Lung (tissue), 12 donors: ENCODE measurements around the gene PHF21A. TPM values are rescaled to one million over a fixed set of nuclear protein-coding genes. Genes with fewer than 3 reads are reported as not detected.

ENCODE experiments used
- ATAC-seq: fragments of 200-7000 bp; cut with Tn5 transposase; one replicate; pipeline ENCODE4 v1.9.1; 2020; ENCODE audit warnings: moderate number of reproducible peaks; ENCODE audit not compliant: insufficient read depth, low FRiP score
- DNase-seq, 3 donors: peaks; one replicate each; pipeline ENCODE4 v3.0.0-alpha.2; 2013 to 2017
- H3K27ac ChIP-seq, 2 donors: one replicate each; pipeline ENCODE4 v1.5.1; 2013; ENCODE audit warnings: mild to moderate bottlenecking in 2 of 2, moderate library complexity in 2 of 2, control low read depth in 1 of 2, inconsistent platforms in 1 of 2, low read depth in 1 of 2, low read length in 1 of 2
- H3K27me3 ChIP-seq, 3 donors: one replicate each; pipeline ENCODE4 v1.5.1; 2013; ENCODE audit warnings: low read length in 2 of 3; ENCODE audit not compliant: control insufficient read depth in 3 of 3, insufficient read depth in 3 of 3
- H3K36me3 ChIP-seq, 4 donors: one replicate each; pipeline ENCODE4 v1.5.1; 2013; ENCODE audit warnings: low read length in 4 of 4, mild to moderate bottlenecking in 1 of 4, moderate library complexity in 1 of 4; ENCODE audit not compliant: control insufficient read depth in 4 of 4, insufficient read depth in 4 of 4
- H3K4me1 ChIP-seq, 5 donors: one replicate each; pipeline ENCODE4 v1.5.1; 2013; ENCODE audit warnings: low read length in 5 of 5, mild to moderate bottlenecking in 2 of 5, moderate library complexity in 1 of 5; ENCODE audit not compliant: control insufficient read depth in 5 of 5, insufficient read depth in 5 of 5
- H3K4me3 ChIP-seq: one replicate; pipeline ENCODE4 v1.5.1; 2013; ENCODE audit warnings: mild to moderate bottlenecking, control low read depth, moderate library complexity
- H3K9ac ChIP-seq, 2 donors: one replicate each; pipeline ENCODE4 v1.5.1; 2013; ENCODE audit warnings: low read length in 2 of 2, control low read depth in 1 of 2; ENCODE audit not compliant: insufficient read depth in 1 of 2
- H3K9me3 ChIP-seq, 4 donors: one replicate each; pipeline ENCODE4 v1.5.1; 2013; ENCODE audit warnings: low read length in 3 of 4, mild to moderate bottlenecking in 1 of 4, moderate library complexity in 1 of 4; ENCODE audit not compliant: control insufficient read depth in 4 of 4, insufficient read depth in 3 of 4
- WGBS, 2 donors: extraction: QIAGEN DNeasy Blood & Tissue Kit; methylation state at CpG; one replicate each; pipeline ENCODE4 v1.1.7; 2013; 5-methylcytosine and 5-hydroxymethylcytosine counted together
- polyA plus RNA-seq, 2 donors: library from polyadenylated mRNA; stranded (reverse); fragments of 200-250 nt; gene quantifications; one replicate each; pipeline ENCODE4 v1.2.1, GENCODE V29; 2013
- total RNA-seq, 2 donors: library from RNA; depleted of rRNA in 1 of 2; stranded (reverse); fragments of >200 nt in 1 of 2; gene quantifications; one replicate each; pipeline ENCODE4 v1.2.1, GENCODE V29; 2014 to 2021
- TF ChIP-seq, protein P1 (sequence below): IDR thresholded peaks from 2 replicates; pipeline ENCODE4 v1.5.1; 2012; ENCODE audit warnings: mild to moderate bottlenecking; ENCODE audit errors: control extremely low read depth, extremely low read depth
- donor health status: control.
- donor health status: control.
- donor health status: Bipolar disorder and iron deficiency.
- donor health status: healthy.
- donor health status: DM: yes; HTN: yes; CAD: no.

The PHF21A gene
- total and polyA plus RNA-seq, 4 donors, result 16.2 to 57.0 (median 29.9) TPM

DNA sequence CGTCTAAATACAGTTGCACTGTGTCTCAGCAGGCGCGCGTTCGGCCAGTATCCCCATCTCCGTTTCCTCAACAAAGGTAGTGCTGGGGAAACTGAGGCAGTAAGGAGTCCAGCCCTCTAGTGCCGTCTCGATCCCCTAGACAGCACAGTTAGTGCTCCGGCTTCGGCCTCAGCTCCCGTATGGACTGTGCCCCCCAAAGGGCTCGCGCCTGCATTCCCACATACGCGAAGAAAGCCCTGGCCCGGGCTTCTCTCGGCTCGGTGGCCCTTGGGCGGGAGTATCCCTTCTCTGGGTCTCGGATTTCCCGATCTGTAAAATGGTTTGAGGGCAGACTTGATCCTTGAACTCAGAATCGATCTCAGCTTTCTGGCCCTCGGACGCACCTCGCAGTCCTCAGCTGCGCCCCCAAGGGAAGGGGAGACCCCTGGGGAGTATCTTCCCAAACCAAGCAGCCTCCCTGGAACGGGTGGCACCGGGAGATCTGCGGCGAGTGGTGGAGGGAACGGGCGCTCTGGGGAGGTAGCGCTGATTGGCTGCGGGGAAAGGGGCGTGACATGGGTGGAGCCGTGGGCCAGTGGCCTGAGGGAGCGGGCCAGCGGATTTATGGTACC lies 202.8 kb downstream of the PHF21A start:
- peak overlapping the region in 1 of 2 donors; percentile 85 for H3K9ac ChIP-seq
- peak overlapping the region; percentile 94 to 95 for H3K27ac ChIP-seq
- H3K9me3 ChIP-seq, result no peaks in the 10 kb centered on the region
- TF ChIP-seq, protein P1, sequence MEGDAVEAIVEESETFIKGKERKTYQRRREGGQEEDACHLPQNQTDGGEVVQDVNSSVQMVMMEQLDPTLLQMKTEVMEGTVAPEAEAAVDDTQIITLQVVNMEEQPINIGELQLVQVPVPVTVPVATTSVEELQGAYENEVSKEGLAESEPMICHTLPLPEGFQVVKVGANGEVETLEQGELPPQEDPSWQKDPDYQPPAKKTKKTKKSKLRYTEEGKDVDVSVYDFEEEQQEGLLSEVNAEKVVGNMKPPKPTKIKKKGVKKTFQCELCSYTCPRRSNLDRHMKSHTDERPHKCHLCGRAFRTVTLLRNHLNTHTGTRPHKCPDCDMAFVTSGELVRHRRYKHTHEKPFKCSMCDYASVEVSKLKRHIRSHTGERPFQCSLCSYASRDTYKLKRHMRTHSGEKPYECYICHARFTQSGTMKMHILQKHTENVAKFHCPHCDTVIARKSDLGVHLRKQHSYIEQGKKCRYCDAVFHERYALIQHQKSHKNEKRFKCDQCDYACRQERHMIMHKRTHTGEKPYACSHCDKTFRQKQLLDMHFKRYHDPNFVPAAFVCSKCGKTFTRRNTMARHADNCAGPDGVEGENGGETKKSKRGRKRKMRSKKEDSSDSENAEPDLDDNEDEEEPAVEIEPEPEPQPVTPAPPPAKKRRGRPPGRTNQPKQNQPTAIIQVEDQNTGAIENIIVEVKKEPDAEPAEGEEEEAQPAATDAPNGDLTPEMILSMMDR, result no peak
- peaks cover 5 to 23% (median 11%) of the 10 kb centered on the region in 4 donors for H3K36me3 ChIP-seq
- peaks cover 0 to 31% (median 4%) of the 10 kb centered on the region in 5 donors for H3K4me1 ChIP-seq
- ATAC-seq (peak; percentile 54), DNase-seq (peak; percentile 60 to 71 (median 70))
- 0 to 1% methylated on average over 38 of the region's 38 CpGs for WGBS, 2 donors
- peak overlapping the region; percentile 97 for H3K4me3 ChIP-seq
- peaks cover 0 to 10% (median 6%) of the 10 kb centered on the region in 3 donors for H3K27me3 ChIP-seq

DNA sequence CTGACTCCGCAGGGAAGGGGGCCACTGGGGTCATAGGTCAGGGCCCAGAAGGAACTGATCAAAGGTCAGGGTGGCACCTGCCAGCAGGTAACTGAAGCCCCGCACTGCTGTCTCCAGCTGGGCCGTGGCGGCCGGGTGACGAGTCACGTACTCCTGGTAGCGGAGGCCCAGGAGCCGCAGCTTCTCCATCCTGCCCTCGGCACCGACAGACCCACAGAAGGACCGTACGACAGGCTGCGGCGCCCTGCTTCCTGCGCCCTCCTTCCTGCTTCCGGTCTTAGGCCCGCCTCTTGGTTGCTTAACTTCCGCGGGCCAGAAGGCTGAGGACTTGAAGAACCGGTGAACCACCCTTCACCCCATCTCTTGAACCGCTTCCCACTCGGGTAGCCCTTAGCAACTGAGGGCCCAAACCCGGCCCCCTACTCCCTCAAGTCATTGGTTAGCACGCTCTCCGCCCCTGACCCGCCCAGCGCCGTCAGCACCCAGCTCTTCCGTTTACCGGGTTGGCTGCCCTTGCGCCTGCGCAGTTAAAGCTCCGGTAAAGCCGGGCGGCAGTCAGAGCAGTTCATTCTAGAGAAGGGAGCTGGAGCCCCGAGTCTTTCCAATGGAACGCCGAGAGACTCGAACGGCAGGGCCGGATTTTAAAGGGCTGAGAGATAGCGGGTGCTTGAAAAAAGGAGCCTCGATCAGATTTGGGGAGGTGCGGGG lies 203.5 kb downstream of the PHF21A start, which contains the start of gene PEX16:
Gene PEX16, minus strand, starts transcription at position 255 of the 708 bp plus-strand sequence. Its CDS starts 66 bp downstream, at position 189.
- peaks cover 0 to 7% (median 6%) of the 10 kb centered on the region in 3 donors for H3K27me3 ChIP-seq
- TF ChIP-seq, protein P1, result no peak
- ATAC-seq (peak; percentile 83), DNase-seq (peak; percentile 98 to 100 (median 99))
- H3K9me3 ChIP-seq, result no peaks in the 10 kb centered on the region
- H3K9ac ChIP-seq, result peak within 1 kb of the TSS; percentile 84 to 85
- WGBS, 2 donors, result 0% methylated on average over 45 of the region's 45 CpGs
- peaks cover 5 to 29% (median 11%) of the 10 kb centered on the region in 4 donors for H3K36me3 ChIP-seq
- peak within 1 kb of the TSS; percentile 94 to 95 for H3K27ac ChIP-seq
- H3K4me3 ChIP-seq, result peak within 1 kb of the TSS; percentile 97
- H3K4me1 ChIP-seq, result peaks cover 0 to 26% (median 4%) of the 10 kb centered on the region in 5 donors

DNA sequence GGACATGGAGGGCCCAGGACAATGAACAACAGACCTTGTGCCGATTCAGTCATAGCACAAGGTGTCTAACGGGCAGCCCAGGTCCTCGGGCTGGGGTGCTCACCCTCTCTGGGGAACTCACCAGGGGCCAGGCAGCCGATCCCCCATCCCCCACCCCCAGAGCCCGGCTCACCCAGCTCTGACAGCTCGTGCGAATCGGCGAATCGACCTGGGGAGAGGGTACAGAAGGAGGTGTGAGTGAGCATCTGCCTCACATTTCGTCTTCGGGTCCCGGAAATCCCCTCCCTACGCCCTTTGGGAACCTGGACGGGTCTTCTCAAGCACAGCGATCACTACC lies 204.0 kb downstream of the PHF21A start:
- WGBS, 2 donors, result 4 to 6% methylated on average over 16 of the region's 16 CpGs
- ATAC-seq (no peak), DNase-seq (no peak)
- H3K9me3 ChIP-seq, result no peaks in the 10 kb centered on the region
- peaks cover 0 to 24% (median 4%) of the 10 kb centered on the region in 5 donors for H3K4me1 ChIP-seq
- H3K9ac ChIP-seq, result peak overlapping the region; percentile 84
- H3K4me3 ChIP-seq, result peak overlapping the region; percentile 97
- peaks cover 0 to 7% (median 6%) of the 10 kb centered on the region in 3 donors for H3K27me3 ChIP-seq
- H3K36me3 ChIP-seq, result peaks cover 5 to 29% (median 11%) of the 10 kb centered on the region in 4 donors
- H3K27ac ChIP-seq, result peak overlapping the region; percentile 94 to 95
- TF ChIP-seq, protein P1, result no peak
